HepG2 (cell line): Measurements from ENCODE around the gene TPPP2. TPM values are rescaled to one million over a fixed set of nuclear protein-coding genes. Genes with fewer than 3 reads are reported as not detected.

ENCODE experiments used
- ATM ChIP-seq: fragments of 450-650 bp; IDR thresholded peaks from 2 replicates; pipeline ENCODE4 v1.7.1; 2017; ENCODE audit warnings: mild to moderate bottlenecking, borderline replicate concordance
- CBX2 ChIP-seq, 2 experiments: fragments of 200-600 bp in 1 of 2; sonication (generic); formaldehyde crosslinking in 1 of 2; IDR thresholded peaks; 2 replicates each; pipeline versions ENCODE4 v1.7.0 to v1.8.1; 2018 to 2022; ENCODE audit warnings: low read depth in 2 of 2, low read length in 1 of 2, mild to moderate bottlenecking in 1 of 2, missing genetic modification reagents in 1 of 2
- ERF ChIP-seq: IDR thresholded peaks from 2 replicates; pipeline ENCODE4 v1.6.1; 2018; ENCODE audit warnings: missing biosample characterization, missing genetic modification reagents
- GATAD1 ChIP-seq: IDR thresholded peaks from 2 replicates; pipeline ENCODE4 v1.6.1; 2016; ENCODE audit warnings: missing genetic modification reagents, missing compliant biosample characterization
- PATZ1 ChIP-seq: sonication (generic); formaldehyde crosslinking; IDR thresholded peaks from 2 replicates; pipeline ENCODE4 v1.4.0; 2020; ENCODE audit warnings: missing genetic modification reagents
- SAFB2 ChIP-seq: sonication (generic); formaldehyde crosslinking; IDR thresholded peaks from 2 replicates; pipeline ENCODE4 v1.5.1; 2020; ENCODE audit warnings: missing genetic modification reagents, low read depth, mild to moderate bottlenecking, borderline replicate concordance
- SKIL ChIP-seq: sonication (generic); formaldehyde crosslinking; IDR thresholded peaks from 2 replicates; pipeline ENCODE4 v1.8.0; 2022; ENCODE audit warnings: missing genetic modification reagents, mild to moderate bottlenecking, moderate library complexity, borderline replicate concordance
- SNAPC5 ChIP-seq: sonication (generic); formaldehyde crosslinking; IDR thresholded peaks from 2 replicates; pipeline ENCODE4 v1.8.1; 2023; ENCODE audit warnings: mild to moderate bottlenecking, missing genetic modification reagents, borderline replicate concordance
- TEAD3 ChIP-seq: optimal IDR thresholded peaks from 2 replicates; pipeline ENCODE3; 2016; ENCODE audit warnings: borderline replicate concordance
- ZBED4 ChIP-seq: sonication (generic); formaldehyde crosslinking; IDR thresholded peaks from 2 replicates; pipeline ENCODE4 v1.4.0; 2020; ENCODE audit warnings: missing genetic modification reagents, borderline replicate concordance
- ZBTB38 ChIP-seq: sonication (generic); formaldehyde crosslinking; IDR thresholded peaks from 2 replicates; pipeline ENCODE4 v1.5.1; 2020; ENCODE audit warnings: mild to moderate bottlenecking, missing genetic modification reagents
- ZNF597 ChIP-seq: sonication (generic); formaldehyde crosslinking; IDR thresholded peaks from 2 replicates; pipeline ENCODE4 v1.5.0; 2020; ENCODE audit warnings: missing genetic modification reagents
- ZNF619 ChIP-seq: sonication (generic); formaldehyde crosslinking; IDR thresholded peaks from 2 replicates; pipeline ENCODE4 v1.4.0; 2020; ENCODE audit warnings: mild to moderate bottlenecking, missing genetic modification reagents
- ZNF660 ChIP-seq: sonication (generic); formaldehyde crosslinking; IDR thresholded peaks from 2 replicates; pipeline ENCODE4 v1.5.1; 2020; ENCODE audit warnings: mild to moderate bottlenecking, low read depth, missing genetic modification reagents, borderline replicate concordance
- ZNF761 ChIP-seq: sonication (generic); formaldehyde crosslinking; conservative IDR thresholded peaks from 2 replicates; pipeline ENCODE4 v1.4.0; 2020; ENCODE audit warnings: mild to moderate bottlenecking, missing genetic modification reagents
- ZNF782 ChIP-seq: sonication (generic); formaldehyde crosslinking; IDR thresholded peaks from 2 replicates; pipeline ENCODE4 v1.4.0; 2020; ENCODE audit warnings: missing genetic modification reagents, mild to moderate bottlenecking, borderline replicate concordance
- ZNF790 ChIP-seq: sonication (generic); formaldehyde crosslinking; IDR thresholded peaks from 2 replicates; pipeline ENCODE4 v1.8.0; 2022; ENCODE audit warnings: missing genetic modification reagents, mild to moderate bottlenecking, borderline replicate concordance
- polyA plus RNA-seq, 8 experiments: library from polyadenylated mRNA; depleted of rRNA in 3 of 8; stranded (reverse) in 7 of 8; unstranded in 1 of 8; fragments of >200 nt; fragmentation: Illumina TruSeq in 4 of 8; extraction: Trizol in 4 of 8; gene quantifications; 2 replicates each; pipeline versions ENCODE4 v1.2.1 to v1.2.3, GENCODE V29; 2011 to 2016; ENCODE audit warnings: low read depth in 4 of 8, missing spikeins in 1 of 8, mixed read lengths in 1 of 8; ENCODE audit not compliant: insufficient read depth in 1 of 8
- total RNA-seq, 5 experiments: library from RNA; depleted of rRNA; stranded (reverse); fragments of >200 nt; fragmentation: Illumina TruSeq; extraction: Trizol; gene quantifications; 2 replicates each; pipeline ENCODE4 v1.2.3, GENCODE V29; 2016; ENCODE audit warnings: low read depth in 1 of 5

Gene TPPP2
- total and polyA plus RNA-seq, 2 of the 13 experiments (the other 11 are each of a cell fraction or from before 2014, with no cell fraction given) = 0.58 to 4.2 TPM

- TF ChIP-seq PATZ1 (CRISPR knock-in tag) = peak; percentile 45
- TF ChIP-seq SNAPC5 (CRISPR knock-in tag) = no peak
- 0 out of 2 replicates have a peak, but pooled peaks have one; percentile 73 for TF ChIP-seq ZBTB38
- no peak; the same call in 1 of the 2 replicates for TF ChIP-seq ZNF761 (CRISPR knock-in tag)
- TF ChIP-seq CBX2 (IDR thresholded peaks at IDR 0.05; ENCODE audit: low read depth, low read length) = no peak
- TF ChIP-seq CBX2 (CRISPR knock-in tag; IDR thresholded peaks at IDR 0.05; ENCODE audit: low read depth) = no peak
- no peak; the same call in 1 of the 2 replicates for TF ChIP-seq SAFB2 (CRISPR knock-in tag)
- peak; percentile 76 for TF ChIP-seq ZNF619 (CRISPR knock-in tag)
- no peak for TF ChIP-seq SKIL (CRISPR knock-in tag)
- no peak; the same call in 1 of the 2 replicates for TF ChIP-seq ERF (CRISPR knock-in tag)
- TF ChIP-seq ATM = no peak
- TF ChIP-seq GATAD1 (CRISPR knock-in tag) = 0 out of 2 replicates have a peak, but pooled peaks have one; percentile 35
- peak; percentile 5 for TF ChIP-seq TEAD3
- no peak for TF ChIP-seq ZNF790
- TF ChIP-seq ZNF782 (CRISPR knock-in tag) = no peak
- TF ChIP-seq ZNF597 = no peak
- TF ChIP-seq ZBED4 (CRISPR knock-in tag) = no peak; the same call in 1 of the 2 replicates
- no peak for TF ChIP-seq ZNF660
Observed at GRCh38 chr14:21068521-21069387, 38.7 kb downstream of the TPPP2 start (continued).
